Adipocyte (in vitro differentiated cells): Measurements from ENCODE around the gene TMEM114.
A peak's percentile ranks its signal among the peaks of the same experiment; 100 is the strongest.

ENCODE experiments used
- DNase-seq: peaks from one replicate; pipeline ENCODE4 v3.0.0-alpha.2; 2015; ENCODE audit warnings: low read depth
- H3K27me3 ChIP-seq: replicated peaks from 2 replicates; pipeline ENCODE4 v1.7.0; 2013; ENCODE audit warnings: mild to moderate bottlenecking, low read length, moderate library complexity; ENCODE audit not compliant: control insufficient read depth, insufficient read depth
- H3K36me3 ChIP-seq: 2 replicates; pipeline ENCODE4 v1.7.0; 2013; ENCODE audit warnings: low read length, mild to moderate bottlenecking, moderate library complexity; ENCODE audit not compliant: control insufficient read depth, insufficient read depth, severe bottlenecking
- H3K4me1 ChIP-seq: 2 replicates; pipeline ENCODE4 v1.7.0; 2013; ENCODE audit warnings: mild to moderate bottlenecking, low read length, moderate library complexity; ENCODE audit not compliant: control insufficient read depth, insufficient read depth
- H3K4me3 ChIP-seq: 2 replicates; pipeline ENCODE4 v1.7.0; 2013; ENCODE audit warnings: mild to moderate bottlenecking, low read length, moderate library complexity
- H3K9ac ChIP-seq: 2 replicates; pipeline ENCODE4 v1.7.0; 2013; ENCODE audit warnings: mild to moderate bottlenecking, low read length, moderate library complexity
- H3K9me3 ChIP-seq: 2 replicates; pipeline ENCODE4 v1.7.0; 2013; ENCODE audit warnings: mild to moderate bottlenecking, low read length, moderate library complexity; ENCODE audit not compliant: control insufficient read depth

Gene TMEM114

GRCh38 chr16:8625491-8626087 lies 35.3 kb upstream of the TMEM114 start:
- H3K36me3 ChIP-seq: peaks cover 50% of the 10 kb centered on the region
- H3K4me3 ChIP-seq: no peak overlapping the region
- no peak overlapping the region for H3K9ac ChIP-seq

GRCh38 chr16:8623634-8624033 lies 33.3 kb upstream of the TMEM114 start:
- Histone ChIP-seq H3K9me3 (no peaks in the 10 kb centered on the region), H3K36me3 (peaks cover 30% of the 10 kb centered on the region), H3K27me3 (no peaks in the 10 kb centered on the region), H3K4me3 (no peak overlapping the region), H3K4me1 (peaks cover 11% of the 10 kb centered on the region), H3K9ac (no peak overlapping the region)
- peak; percentile 10 for DNase-seq

More at GRCh38 chr16:8625491-8626087, 35.3 kb upstream of the TMEM114 start:
- Histone ChIP-seq H3K9me3 (no peaks in the 10 kb centered on the region), H3K27me3 (no peaks in the 10 kb centered on the region), H3K4me1 (peaks cover 20% of the 10 kb centered on the region)
- no peak for DNase-seq

- Histone ChIP-seq H3K4me3 (peak overlapping the region; percentile 98), H3K4me1 (peaks cover 11% of the 10 kb centered on the region), H3K9me3 (no peaks in the 10 kb centered on the region), H3K36me3 (peaks cover 17% of the 10 kb centered on the region), H3K27me3 (no peaks in the 10 kb centered on the region), H3K9ac (peak overlapping the region; percentile 99)
- no peak for DNase-seq
Measured at GRCh38 chr16:8622315-8622656, 32.0 kb upstream of the TMEM114 start.

- peaks cover 11% of the 10 kb centered on the region for H3K36me3 ChIP-seq
- H3K9ac ChIP-seq: peak within 1 kb of the TSS; percentile 99
- DNase-seq: peak; percentile 95
Measured at GRCh38 chr16:8621572-8622314, 31.4 kb upstream of the TMEM114 start, which contains the start of gene METTL22. Gene METTL22, plus strand, starts transcription at chr16:8621698. Its CDS starts 3,968 bp downstream, at chr16:8625666.

GRCh38 chr16:8621222-8621571 lies 30.9 kb upstream of the TMEM114 start:
- peak overlapping the region; percentile 98 for H3K4me3 ChIP-seq
- H3K9me3 ChIP-seq: no peaks in the 10 kb centered on the region
- H3K4me1 ChIP-seq: peaks cover 11% of the 10 kb centered on the region
- no peak for DNase-seq
- H3K9ac ChIP-seq: peak overlapping the region; percentile 99
- peaks cover 10% of the 10 kb centered on the region for H3K36me3 ChIP-seq
- no peaks in the 10 kb centered on the region for H3K27me3 ChIP-seq

More at GRCh38 chr16:8621572-8622314, 31.4 kb upstream of the TMEM114 start, which contains the start of gene METTL22:
- H3K27me3 ChIP-seq: no peaks in the 10 kb centered on the region
- no peaks in the 10 kb centered on the region for H3K9me3 ChIP-seq
- H3K4me3 ChIP-seq: peak within 1 kb of the TSS; percentile 98
- peaks cover 11% of the 10 kb centered on the region for H3K4me1 ChIP-seq

GRCh38 chr16:8620535-8620934 lies 30.2 kb upstream of the TMEM114 start:
- Histone ChIP-seq H3K9me3 (no peaks in the 10 kb centered on the region), H3K36me3 (peaks cover 3% of the 10 kb centered on the region), H3K4me1 (peaks cover 11% of the 10 kb centered on the region), H3K4me3 (no peak overlapping the region), H3K9ac (no peak overlapping the region), H3K27me3 (no peaks in the 10 kb centered on the region)
- no peak for DNase-seq

GRCh38 chr16:8619671-8620370 lies 29.5 kb upstream of the TMEM114 start:
- no peak overlapping the region for H3K9ac ChIP-seq
- H3K4me3 ChIP-seq: no peak overlapping the region
- H3K4me1 ChIP-seq: peaks cover 11% of the 10 kb centered on the region
- no peaks in the 10 kb centered on the region for H3K9me3 ChIP-seq
- H3K27me3 ChIP-seq: no peaks in the 10 kb centered on the region
- no peak for DNase-seq
- no peaks in the 10 kb centered on the region for H3K36me3 ChIP-seq

GRCh38 chr16:8614435-8615029 lies 24.2 kb upstream of the TMEM114 start:
- Histone ChIP-seq H3K27me3 (peaks cover 7% of the 10 kb centered on the region), H3K4me1 (no peaks in the 10 kb centered on the region), H3K9ac (no peak overlapping the region), H3K36me3 (no peaks in the 10 kb centered on the region), H3K9me3 (no peaks in the 10 kb centered on the region), H3K4me3 (no peak overlapping the region)
- DNase-seq: no peak

- Histone ChIP-seq H3K4me3 (no peak overlapping the region), H3K9ac (no peak overlapping the region), H3K36me3 (no peaks in the 10 kb centered on the region), H3K27me3 (peaks cover 21% of the 10 kb centered on the region), H3K9me3 (no peaks in the 10 kb centered on the region), H3K4me1 (no peaks in the 10 kb centered on the region)
- no peak for DNase-seq
Measured at GRCh38 chr16:8611886-8612600, 21.7 kb upstream of the TMEM114 start.

- DNase-seq: no peak
- Histone ChIP-seq H3K9ac (no peak overlapping the region), H3K36me3 (no peaks in the 10 kb centered on the region), H3K27me3 (peaks cover 21% of the 10 kb centered on the region), H3K9me3 (no peaks in the 10 kb centered on the region), H3K4me1 (no peaks in the 10 kb centered on the region), H3K4me3 (no peak overlapping the region)
Measured at GRCh38 chr16:8611122-8611521, 20.8 kb upstream of the TMEM114 start.
